HepG2 (cell line): Measurements from ENCODE around the gene SCFD2. TPM values are rescaled to one million over a fixed set of nuclear protein-coding genes. Genes with fewer than 3 reads are reported as not detected.

Experiments
- ATAC-seq: fragments of 200-7000 bp; cut with Tn5 transposase; 3 replicates; pipeline ENCODE4 v1.9.1; 2020; ENCODE audit warnings: mild to moderate bottlenecking, moderate library complexity
- BruUV-seq: library from RNA; stranded (reverse); fragments of 400-500 nt; replicated peaks from 2 replicates; lab custom pipeline; 2021; lab: Mats Ljungman, UMichigan
- CTCF ChIA-PET: fragments of 300-600 bp; formaldehyde crosslinking; extraction: SDS; loops from one replicate; lab custom pipeline; 2021; ENCODE audit warnings: low total read pairs, inconsistent platforms, low intra/inter-chr PET ratio; lab: Yijun Ruan, JAX
- POLR2A ChIA-PET: fragments of 350-600 bp; sonication (Branson Sonifier 250); formaldehyde crosslinking; loops from one replicate; lab custom pipeline; 2020; ENCODE audit warnings: antibody characterized with exemption, inconsistent platforms; lab: Yijun Ruan, JAX
- DNase-seq: peaks from one replicate; pipeline ENCODE4 v3.0.0-alpha.2; 2015; ENCODE audit warnings: low spot score
- FAIRE-seq: peaks from 3 replicates; lab custom pipeline; 2011; peaks lifted over from hg19 to GRCh38; lab: Jason Lieb, UNC
- H2AFZ ChIP-seq: one replicate; pipeline ENCODE4 v1.6.1; 2011; ENCODE audit warnings: low read length, inconsistent platforms
- H3K27ac ChIP-seq: fragments of 300-600 bp; 3 replicates; pipeline ENCODE4 v1.8.0; 2011; ENCODE audit warnings: mixed run types, mild to moderate bottlenecking, mixed read lengths, low read length, inconsistent platforms; ENCODE audit not compliant: insufficient read depth; ENCODE audit errors: extremely low read length
- H3K27me3 ChIP-seq, 2 experiments: fragments of 200-600 bp in 1 of 2; 2 replicates in 1 of 2; 3 replicates in 1 of 2; pipeline versions ENCODE4 v1.6.0 to v1.8.0; 2011; ENCODE audit warnings: low read length in 2 of 2, mild to moderate bottlenecking in 2 of 2, moderate library complexity in 2 of 2, inconsistent platforms in 1 of 2; ENCODE audit not compliant: insufficient read depth in 2 of 2, control insufficient read depth in 1 of 2
- H3K36me3 ChIP-seq, 2 experiments: fragments of 200-600 bp in 1 of 2; replicated peaks in 1 of 2; 2 replicates in 1 of 2; 3 replicates in 1 of 2; pipeline versions ENCODE4 v1.5.1 to v1.8.0; 2011; ENCODE audit warnings: low read length in 2 of 2, inconsistent platforms in 1 of 2; ENCODE audit not compliant: insufficient read depth in 2 of 2, control insufficient read depth in 1 of 2
- H3K4me1 ChIP-seq: 2 replicates; pipeline ENCODE4 v1.5.1; 2012; ENCODE audit warnings: low read length, inconsistent platforms; ENCODE audit not compliant: insufficient read depth
- H3K4me2 ChIP-seq: 2 replicates; pipeline ENCODE4 v1.6.0; 2011; ENCODE audit warnings: low read depth, low read length, inconsistent platforms
- H3K4me3 ChIP-seq, 3 experiments: fragments of 200-600 bp in 1 of 3; sonication (generic), shearing (Covaris generic) in 1 of 3; replicated peaks in 1 of 3; 2 replicates each; pipeline ENCODE4 v1.5.1; 2011 to 2016; ENCODE audit warnings: low read length in 3 of 3, inconsistent platforms in 2 of 3, low read depth in 2 of 3, mild to moderate bottlenecking in 2 of 3, control low read depth in 1 of 3, mixed read lengths in 1 of 3; ENCODE audit not compliant: insufficient read depth in 1 of 3
- H3K79me2 ChIP-seq: one replicate; pipeline ENCODE4 v1.6.1; 2011; ENCODE audit warnings: low read length, inconsistent platforms; ENCODE audit not compliant: insufficient read depth
- H3K9ac ChIP-seq: 2 replicates; pipeline ENCODE4 v1.6.0; 2011; ENCODE audit warnings: mild to moderate bottlenecking, low read depth, low read length, inconsistent platforms; ENCODE audit not compliant: insufficient read depth
- H3K9me3 ChIP-seq: 2 replicates; pipeline ENCODE4 v1.5.1; 2012; ENCODE audit warnings: mild to moderate bottlenecking, low read length
- H4K20me1 ChIP-seq: 2 replicates; pipeline ENCODE4 v1.6.0; 2011; ENCODE audit warnings: inconsistent platforms, mild to moderate bottlenecking, low read length, moderate library complexity; ENCODE audit not compliant: insufficient read depth
- ATF4 ChIP-seq, 2 experiments: fragments of 450-650 bp in 1 of 2; sonication (generic) in 1 of 2; formaldehyde crosslinking; IDR thresholded peaks; 2 replicates each; pipeline versions ENCODE4 v1.5.0 to v1.8.0; 2020 to 2022; ENCODE audit warnings: mild to moderate bottlenecking in 1 of 2, missing genetic modification reagents in 1 of 2
- CAMTA2 ChIP-seq: sonication (generic); formaldehyde crosslinking; IDR thresholded peaks from 2 replicates; pipeline ENCODE4 v1.4.0; 2020; ENCODE audit warnings: mild to moderate bottlenecking, missing genetic modification reagents, borderline replicate concordance
- CEBPG ChIP-seq: IDR thresholded peaks from 2 replicates; pipeline ENCODE4 v1.6.1; 2016
- EHMT2 ChIP-seq: fragments of 200-600 bp; sonication (generic); IDR thresholded peaks from 2 replicates; pipeline ENCODE4 v1.7.0; 2017; ENCODE audit warnings: antibody characterized with exemption, low read depth, low read length, borderline replicate concordance
- HDAC2 ChIP-seq: sonication (generic); formaldehyde crosslinking; IDR thresholded peaks from 2 replicates; pipeline ENCODE4 v1.4.0; 2020; ENCODE audit warnings: missing genetic modification reagents
- HMGA1 ChIP-seq: sonication (generic); formaldehyde crosslinking; conservative IDR thresholded peaks from 2 replicates; pipeline ENCODE4 v1.4.0; 2020; ENCODE audit warnings: missing genetic modification reagents
- HOXD1 ChIP-seq: sonication (generic); formaldehyde crosslinking; IDR thresholded peaks from 2 replicates; pipeline ENCODE4 v1.5.0; 2020; ENCODE audit warnings: missing genetic modification reagents
- RORA ChIP-seq: sonication (generic); formaldehyde crosslinking; IDR thresholded peaks from 2 replicates; pipeline ENCODE4 v1.5.0; 2020; ENCODE audit warnings: mild to moderate bottlenecking, missing genetic modification reagents, moderate library complexity
- SAP130 ChIP-seq: IDR thresholded peaks from 2 replicates; pipeline ENCODE4 v1.6.1; 2016; ENCODE audit warnings: low read depth
- TRIM22 ChIP-seq: fragments of 450-650 bp; IDR thresholded peaks from 2 replicates; pipeline ENCODE4 v1.6.1; 2017
- UBTF ChIP-seq: sonication (generic); formaldehyde crosslinking; IDR thresholded peaks from 2 replicates; pipeline ENCODE4 v1.4.0; 2020; ENCODE audit warnings: mild to moderate bottlenecking, missing genetic modification reagents
- ZNF230 ChIP-seq: sonication (generic); formaldehyde crosslinking; IDR thresholded peaks from 2 replicates; pipeline ENCODE4 v1.4.0; 2020; ENCODE audit warnings: mild to moderate bottlenecking, missing genetic modification reagents
- ZNF296 ChIP-seq: sonication (generic); formaldehyde crosslinking; conservative IDR thresholded peaks from 2 replicates; pipeline ENCODE4 v1.5.0; 2020; ENCODE audit warnings: mild to moderate bottlenecking, missing genetic modification reagents
- ZNF367 ChIP-seq: sonication (generic); formaldehyde crosslinking; IDR thresholded peaks from 2 replicates; pipeline ENCODE4 v1.4.0; 2020; ENCODE audit warnings: missing genetic modification reagents, borderline replicate concordance
- ZNF484 ChIP-seq: sonication (generic); formaldehyde crosslinking; IDR thresholded peaks from 2 replicates; pipeline ENCODE4 v1.5.1; 2020; ENCODE audit warnings: mild to moderate bottlenecking, low read depth, missing genetic modification reagents, borderline replicate concordance
- ZNF616 ChIP-seq: sonication (generic); formaldehyde crosslinking; IDR thresholded peaks from 2 replicates; pipeline ENCODE4 v1.5.0; 2020; ENCODE audit warnings: low read depth, mild to moderate bottlenecking, missing genetic modification reagents
- in situ Hi-C: cut with HindIII; loops from 2 replicates; pipeline ENCODE4 v1.10.0; 2017; ENCODE audit warnings: low pct_unique_long_range_greater_than_20kb; ENCODE audit not compliant: extremely low pct_ligation_motif_present
- intact Hi-C: fragments of 100-400 bp; cut with micrococcal nuclease; formaldehyde crosslinking; loops from one replicate; pipeline ENCODE4 v1.10.0; 2022; ENCODE audit not compliant: unreplicated experiment
- polyA plus RNA-seq, 8 experiments: library from polyadenylated mRNA; depleted of rRNA in 3 of 8; stranded (reverse) in 7 of 8; unstranded in 1 of 8; fragments of >200 nt; fragmentation: Illumina TruSeq in 4 of 8; extraction: Trizol in 4 of 8; gene quantifications; 2 replicates each; pipeline versions ENCODE4 v1.2.1 to v1.2.3, GENCODE V29; 2011 to 2016; ENCODE audit warnings: low read depth in 4 of 8, missing spikeins in 1 of 8, mixed read lengths in 1 of 8; ENCODE audit not compliant: insufficient read depth in 1 of 8
- total RNA-seq, 5 experiments: library from RNA; depleted of rRNA; stranded (reverse); fragments of >200 nt; fragmentation: Illumina TruSeq; extraction: Trizol; gene quantifications; 2 replicates each; pipeline ENCODE4 v1.2.3, GENCODE V29; 2016; ENCODE audit warnings: low read depth in 1 of 5

SCFD2 gene
- total and polyA plus RNA-seq, 2 of the 13 experiments (the other 11 are each of a cell fraction or from before 2014, with no cell fraction given), result 4.6 to 15.6 TPM

- in situ Hi-C loops, result no loop called here
- Histone ChIP-seq H4K20me1 (no peaks in the 10 kb centered on the region), H3K9ac (no peak overlapping the region), H3K4me2 (no peak overlapping the region), H3K9me3 (no peaks in the 10 kb centered on the region), H3K27ac (no peak overlapping the region), H3K4me3 (no peak overlapping the region), H3K4me1 (no peaks in the 10 kb centered on the region), H3K27me3 (no peaks in the 10 kb centered on the region), H2AFZ (no peak overlapping the region), H3K36me3 (no peaks in the 10 kb centered on the region), H3K79me2 (no peaks in the 10 kb centered on the region)
- FAIRE-seq, result no peak
- TF ChIP-seq EHMT2 (no peak), CEBPG (CRISPR knock-in tag) (no peak), RORA (CRISPR knock-in tag) (no peak), ZNF484 (CRISPR knock-in tag) (no peak), ZNF616 (CRISPR knock-in tag) (no peak), TRIM22 (no peak), UBTF (CRISPR knock-in tag) (no peak), HOXD1 (CRISPR knock-in tag) (no peak), ZNF367 (CRISPR knock-in tag) (no peak), SAP130 (no peak), ZNF296 (CRISPR knock-in tag) (no peak), ZNF230 (CRISPR knock-in tag) (no peak), HDAC2 (no peak), HMGA1 (no peak), CAMTA2 (no peak), ATF4 (CRISPR knock-in tag; IDR thresholded peaks at IDR 0.05) (no peak)
- ATAC-seq, result no peak
- no peak for DNase-seq
- intact Hi-C loops, result no loop called here
- ChIA-PET CTCF (no interaction called here), POLR2A (no interaction called here)
- no TSS peak for BruUV-seq
Observed at GRCh38 chr4:52966781-52967180, 399.1 kb downstream of the SCFD2 start.
